Activated CD8-positive, alpha-beta memory T cell treated with anti-CD3 and anti-CD28 coated beads, Interleukin-2, amount 50 U/mL, for 24 hours (primary cell): ENCODE data around the gene BPIFB3.
"Not testable (repeated sequence)": the region's sequence is repeated elsewhere in the genome, so short reads cannot be mapped to it uniquely, and the experiment has no call there.

Experiments
- DNase-seq: peaks from one replicate; pipeline ENCODE4 v3.0.0-alpha.2; 2020; ENCODE audit errors: extremely low read depth

BPIFB3 gene

GRCh38 chr20:33027769-33028751 is 25.6 kb upstream of the BPIFB3 start:
- DNase-seq = no peak

- no peak for DNase-seq
Measured at GRCh38 chr20:33028875-33029274, 24.8 kb upstream of the BPIFB3 start.

- no peak for DNase-seq
Measured at GRCh38 chr20:33030076-33030475, 23.6 kb upstream of the BPIFB3 start.

- no peak for DNase-seq
Measured at GRCh38 chr20:33030569-33030968, 23.1 kb upstream of the BPIFB3 start.

GRCh38 chr20:33031531-33031930 is 22.2 kb upstream of the BPIFB3 start, which contains the start of gene BPIFB6:
Gene BPIFB6, plus strand, starts transcription at chr20:33031648. Its CDS starts 0 bp downstream, at chr20:33031648.
- no peak for DNase-seq

- no peak for DNase-seq
Measured at GRCh38 chr20:33032555-33032954, 21.1 kb upstream of the BPIFB3 start.

- DNase-seq = no peak
Measured at GRCh38 chr20:33033381-33033780, 20.3 kb upstream of the BPIFB3 start.

GRCh38 chr20:33034115-33034514 is 19.6 kb upstream of the BPIFB3 start:
- no peak for DNase-seq

GRCh38 chr20:33034901-33035492 is 18.7 kb upstream of the BPIFB3 start:
- no peak for DNase-seq

GRCh38 chr20:33037456-33037855 is 16.2 kb upstream of the BPIFB3 start:
- DNase-seq = no peak

GRCh38 chr20:33038243-33038642 is 15.5 kb upstream of the BPIFB3 start:
- DNase-seq = no peak

GRCh38 chr20:33042430-33042829 is 11.3 kb upstream of the BPIFB3 start:
- DNase-seq = no peak

- no peak for DNase-seq
Measured at GRCh38 chr20:33042983-33043730, 10.5 kb upstream of the BPIFB3 start.

- DNase-seq = no peak
Measured at GRCh38 chr20:33043731-33044181, 9.9 kb upstream of the BPIFB3 start.

GRCh38 chr20:33045129-33045721 is 8.5 kb upstream of the BPIFB3 start:
- not testable (repeated sequence) for DNase-seq

- no peak for DNase-seq
Measured at GRCh38 chr20:33046412-33046811, 7.3 kb upstream of the BPIFB3 start.

GRCh38 chr20:33051333-33051732 is 2.4 kb upstream of the BPIFB3 start:
- DNase-seq = no peak

- no peak for DNase-seq
Measured at GRCh38 chr20:33054381-33054780, 678 bp downstream of the BPIFB3 start.

- no peak for DNase-seq
Measured at GRCh38 chr20:33054791-33055190, 1.1 kb downstream of the BPIFB3 start.

GRCh38 chr20:33059136-33059535 is 5.4 kb downstream of the BPIFB3 start:
- no peak for DNase-seq

GRCh38 chr20:33059741-33060390 is 6.2 kb downstream of the BPIFB3 start:
- no peak for DNase-seq
